H1 (cell line): ENCODE results near the gene OTOP1. TPM values are rescaled to one million over a fixed set of nuclear protein-coding genes. Genes with fewer than 3 reads are reported as not detected.

ENCODE experiments used
- CTCF ChIA-PET: fragments of 300-600 bp; sonication (Branson Sonifier 250); formaldehyde crosslinking; loops from one replicate; lab custom pipeline; 2021; ENCODE audit not compliant: partially characterized antibody; lab: Charles Lee
- POLR2A ChIA-PET: fragments of 300-600 bp; sonication (Branson Sonifier 250); formaldehyde crosslinking; loops from one replicate; lab custom pipeline; 2021; ENCODE audit warnings: inconsistent platforms; ENCODE audit not compliant: partially characterized antibody; lab: Charles Lee
- DNase-seq, 2 experiments: peaks; one replicate each; pipeline versions ENCODE4 v3.0.0 to v3.0.0-alpha.2; 2010 to 2022; ENCODE audit warnings: low spot score in 2 of 2, low read depth in 1 of 2, mixed read lengths in 1 of 2
- FAIRE-seq: peaks from 2 replicates; lab custom pipeline; 2011; peaks lifted over from hg19 to GRCh38; lab: Jason Lieb, UNC
- H2AFZ ChIP-seq: 2 replicates; pipeline ENCODE4 v1.8.1; 2012; ENCODE audit warnings: low read length, inconsistent platforms
- H2AK5ac ChIP-seq: 2 replicates; pipeline ENCODE4 v1.6.1; 2013; ENCODE audit warnings: low read depth, low read length
- H2BK120ac ChIP-seq: replicated peaks from 2 replicates; pipeline ENCODE3; 2013; ENCODE audit warnings: low read depth, low read length, inconsistent platforms
- H2BK12ac ChIP-seq: 2 replicates; pipeline ENCODE4 v1.6.1; 2013; ENCODE audit warnings: low read depth, low read length
- H2BK15ac ChIP-seq: 2 replicates; pipeline ENCODE4 v1.6.1; 2013; ENCODE audit warnings: low read length
- H2BK20ac ChIP-seq: 2 replicates; pipeline ENCODE4 v1.6.1; 2013; ENCODE audit warnings: low read length
- H2BK5ac ChIP-seq: 2 replicates; pipeline ENCODE4 v1.6.1; 2013; ENCODE audit warnings: low read depth, low read length
- H3K14ac ChIP-seq: 2 replicates; pipeline ENCODE4 v1.6.1; 2013; ENCODE audit warnings: inconsistent platforms; ENCODE audit not compliant: insufficient read length
- H3K18ac ChIP-seq: 2 replicates; pipeline ENCODE4 v1.6.1; 2013; ENCODE audit warnings: low read length; ENCODE audit errors: extremely low read depth
- H3K23ac ChIP-seq: 2 replicates; pipeline ENCODE4 v1.6.1; 2013; ENCODE audit warnings: inconsistent platforms; ENCODE audit not compliant: insufficient read length
- H3K23me2 ChIP-seq: 2 replicates; pipeline ENCODE4 v1.6.1; 2013; ENCODE audit warnings: low read depth, low read length
- H3K27ac ChIP-seq: 2 replicates; pipeline ENCODE4 v1.6.1; 2011; ENCODE audit warnings: low read depth, low read length, inconsistent platforms
- H3K27me3 ChIP-seq, 4 experiments: replicated peaks in 1 of 4; 1 replicate in 1 of 4; 2 replicates in 3 of 4; pipeline versions ENCODE4 v1.6.1 to v1.8.1; 2011 to 2013; ENCODE audit warnings: low read length in 3 of 4, mild to moderate bottlenecking in 3 of 4, inconsistent platforms in 2 of 4, mixed read lengths in 2 of 4, moderate library complexity in 1 of 4; ENCODE audit not compliant: control insufficient read depth in 3 of 4, insufficient read depth in 3 of 4; ENCODE audit errors: extremely low read depth in 1 of 4
- H3K36me3 ChIP-seq, 4 experiments: 2 replicates each; pipeline versions ENCODE4 v1.6.1 to v1.8.1; 2011 to 2013; ENCODE audit warnings: mild to moderate bottlenecking in 4 of 4, low read length in 3 of 4, moderate library complexity in 2 of 4, control low read depth in 1 of 4, inconsistent platforms in 1 of 4; ENCODE audit not compliant: insufficient read depth in 4 of 4, control insufficient read depth in 2 of 4
- H3K4ac ChIP-seq: replicated peaks from 2 replicates; pipeline ENCODE3; 2013; ENCODE audit warnings: low read length, low read depth, mixed read lengths, inconsistent platforms; ENCODE audit not compliant: insufficient read length
- H3K4me1 ChIP-seq, 4 experiments: replicated peaks in 1 of 4; 1 replicate in 1 of 4; 2 replicates in 3 of 4; pipeline versions ENCODE4 v1.6.1 to v1.8.1; 2011 to 2013; ENCODE audit warnings: low read length in 3 of 4, inconsistent platforms in 2 of 4, mixed read lengths in 1 of 4; ENCODE audit not compliant: insufficient read depth in 4 of 4, control insufficient read depth in 3 of 4
- H3K4me2 ChIP-seq, 2 experiments: 2 replicates each; pipeline versions ENCODE4 v1.6.1 to v1.8.1; 2011 to 2013; ENCODE audit warnings: low read depth in 2 of 2, low read length in 2 of 2, control low read depth in 1 of 2, inconsistent platforms in 1 of 2, mild to moderate bottlenecking in 1 of 2; ENCODE audit not compliant: insufficient read depth in 1 of 2
- H3K4me3 ChIP-seq, 4 experiments: fragments of 200-600, 300-600 bp in 1 of 4; sonication (generic), shearing (Covaris generic), sonication (Bioruptor Twin) in 1 of 4; 2 replicates each; pipeline versions ENCODE4 v1.5.1 to v1.8.1; 2011 to 2016; ENCODE audit warnings: low read length in 4 of 4, low read depth in 3 of 4, control low read depth in 2 of 4, inconsistent platforms in 2 of 4, mild to moderate bottlenecking in 2 of 4, mixed read lengths in 1 of 4, moderate library complexity in 1 of 4; ENCODE audit not compliant: insufficient read depth in 2 of 4; ENCODE audit errors: extremely low read depth in 1 of 4
- H3K56ac ChIP-seq: replicated peaks from 2 replicates; pipeline ENCODE3; 2013; ENCODE audit warnings: low read depth, mild to moderate bottlenecking, mixed read lengths, low read length, inconsistent platforms; ENCODE audit not compliant: insufficient read length
- H3K79me1 ChIP-seq: 2 replicates; pipeline ENCODE4 v1.6.1; 2013; ENCODE audit warnings: low read depth, low read length, control low read depth
- H3K79me2 ChIP-seq, 2 experiments: 2 replicates each; pipeline versions ENCODE4 v1.6.1 to v1.8.1; 2012 to 2013; ENCODE audit warnings: low read length in 2 of 2, mild to moderate bottlenecking in 2 of 2, inconsistent platforms in 1 of 2; ENCODE audit not compliant: insufficient read depth in 2 of 2, control insufficient read depth in 1 of 2
- H3K9ac ChIP-seq, 4 experiments: replicated peaks in 1 of 4; 1 replicate in 1 of 4; 2 replicates in 3 of 4; pipeline versions ENCODE4 v1.6.1 to v1.8.1; 2011 to 2013; ENCODE audit warnings: low read depth in 3 of 4, low read length in 3 of 4, control low read depth in 2 of 4, mild to moderate bottlenecking in 2 of 4, moderate library complexity in 2 of 4, inconsistent platforms in 1 of 4; ENCODE audit errors: extremely low read depth in 1 of 4
- H3K9me3 ChIP-seq, 2 experiments: 2 replicates each; pipeline versions ENCODE4 v1.6.1 to v1.8.1; 2012 to 2013; ENCODE audit warnings: mild to moderate bottlenecking in 2 of 2, moderate library complexity in 2 of 2, control low read depth in 1 of 2, inconsistent platforms in 1 of 2, low read depth in 1 of 2, low read length in 1 of 2, mixed read lengths in 1 of 2; ENCODE audit not compliant: insufficient read depth in 2 of 2
- H4K20me1 ChIP-seq, 2 experiments: replicated peaks in 1 of 2; 2 replicates each; pipeline versions ENCODE3 to v1.8.1; 2011 to 2013; ENCODE audit warnings: inconsistent platforms in 2 of 2, low read length in 2 of 2, mild to moderate bottlenecking in 1 of 2; ENCODE audit not compliant: insufficient read depth in 2 of 2, control insufficient read depth in 1 of 2
- H4K5ac ChIP-seq: 2 replicates; pipeline ENCODE4 v1.6.1; 2013; ENCODE audit warnings: low read length, low read depth, mixed read lengths, inconsistent platforms; ENCODE audit not compliant: insufficient read length
- H4K8ac ChIP-seq: 2 replicates; pipeline ENCODE4 v1.8.0; 2013; ENCODE audit warnings: mild to moderate bottlenecking, moderate library complexity, low read length, inconsistent platforms; ENCODE audit not compliant: insufficient read depth; ENCODE audit errors: extremely low read depth
- H4K91ac ChIP-seq: replicated peaks from 2 replicates; pipeline ENCODE3; 2013; ENCODE audit warnings: low read length, mixed read lengths, inconsistent platforms; ENCODE audit not compliant: insufficient read length
- ATF2 ChIP-seq: IDR thresholded peaks from 2 replicates; pipeline ENCODE4 v1.6.1; 2012; ENCODE audit warnings: low read length, inconsistent platforms
- BRCA1 ChIP-seq: IDR thresholded peaks from 2 replicates; pipeline ENCODE4 v1.6.1; 2012; ENCODE audit warnings: low read depth, low read length, improper control_type of control experiment
- CHD2 ChIP-seq: IDR thresholded peaks from 2 replicates; pipeline ENCODE4 v1.6.1; 2012; ENCODE audit warnings: low read length, improper control_type of control experiment
- EP300 ChIP-seq, 2 experiments: IDR thresholded peaks; 1 replicate in 1 of 2; 2 replicates in 1 of 2; pipeline ENCODE4 v1.6.1; 2011 to 2012; ENCODE audit warnings: low read depth in 2 of 2, low read length in 2 of 2, mild to moderate bottlenecking in 2 of 2, borderline replicate concordance in 1 of 2, inconsistent platforms in 1 of 2, moderate library complexity in 1 of 2
- HDAC6 ChIP-seq: IDR thresholded peaks from one replicate; pipeline ENCODE4 v1.7.1; 2012; ENCODE audit warnings: low read depth, mild to moderate bottlenecking, inconsistent platforms, low read length, moderate library complexity
- JUND ChIP-seq: IDR thresholded peaks from 2 replicates; pipeline ENCODE4 v1.6.1; 2011; ENCODE audit warnings: mild to moderate bottlenecking, improper control_type of control experiment, low read length
- POU5F1 ChIP-seq: IDR thresholded peaks from 2 replicates; pipeline ENCODE4 v1.6.1; 2011; ENCODE audit warnings: low read depth, mild to moderate bottlenecking, low read length, moderate library complexity
- RNF2 ChIP-seq: fragments of 200-900, 300-1000 bp; sonication (generic); IDR thresholded peaks from 2 replicates; pipeline ENCODE4 v1.7.1; 2016; ENCODE audit warnings: borderline replicate concordance, low read depth, mild to moderate bottlenecking, antibody characterized with exemption, low read length; ENCODE audit not compliant: poor library complexity, severe bottlenecking; ENCODE audit errors: missing control alignments
- SIN3A ChIP-seq, 2 experiments: IDR thresholded peaks in 1 of 2; conservative IDR thresholded peaks in 1 of 2; 2 replicates each; pipeline ENCODE4 v1.6.1; 2011 to 2012; ENCODE audit warnings: low read length in 2 of 2, improper control_type of control experiment in 1 of 2, low read depth in 1 of 2, mild to moderate bottlenecking in 1 of 2
- SIX5 ChIP-seq: IDR thresholded peaks from 2 replicates; pipeline ENCODE4 v1.6.1; 2011; ENCODE audit warnings: mild to moderate bottlenecking, low read depth, low read length
- SP1 ChIP-seq: IDR thresholded peaks from 2 replicates; pipeline ENCODE4 v1.6.1; 2011; ENCODE audit warnings: low read depth, low read length
- TBP ChIP-seq: IDR thresholded peaks from 2 replicates; pipeline ENCODE4 v1.6.1; 2011; ENCODE audit warnings: low read depth, low read length, improper control_type of control experiment
- TEAD4 ChIP-seq: IDR thresholded peaks from 2 replicates; pipeline ENCODE4 v1.6.1; 2012; ENCODE audit warnings: low read depth, low read length, inconsistent platforms, mixed read lengths
- WGBS, 2 experiments: shearing (Covaris generic) in 1 of 2; methylation state at CpG; one replicate each; pipeline versions ENCODE4 v1.1.6 to v1.1.7; 2013 to 2015; ENCODE audit warnings: low lambda C conversion rate in 2 of 2, mixed read lengths in 2 of 2, inconsistent platforms in 1 of 2, low coverage in 1 of 2, missing lambda C conversion rate in 1 of 2; ENCODE audit not compliant: insufficient replicate concordance in 2 of 2, insufficient coverage in 1 of 2, insufficient read length in 1 of 2; ENCODE audit errors: extremely low coverage in 1 of 2, missing lambda C conversion rate in 1 of 2; 5-methylcytosine and 5-hydroxymethylcytosine counted together
- polyA plus RNA-seq, 7 experiments: library from polyadenylated mRNA; depleted of rRNA in 3 of 7; stranded (reverse) in 5 of 7; unstranded in 2 of 7; fragments of >200 nt in 5 of 7; fragments of 200-250 nt in 2 of 7; gene quantifications; 1 replicate in 5 of 7; 2 replicates in 1 of 7; 4 replicates in 1 of 7; pipeline versions ENCODE4 v1.2.1 to v1.2.3, GENCODE V29; 2011 to 2013; ENCODE audit warnings: missing spikeins in 2 of 7, mixed read lengths in 2 of 7
- total RNA-seq: library from RNA; stranded (reverse); fragmentation: NEBNext Ultra II Directional; extraction: Animal tissue kit (Norgen Biotek cat#: 25700); gene quantifications from 2 replicates; pipeline ENCODE4 v1.2.1, GENCODE V29; 2021

The OTOP1 gene
- total and polyA plus RNA-seq, 2 of the 8 experiments (the other 6 are each of a cell fraction or from before 2014, with no cell fraction given) = not detected

GRCh38 chr4:4217113-4217512, 9.6 kb downstream of the OTOP1 start:
- no peak overlapping the region for H3K14ac ChIP-seq
- no peaks in the 10 kb centered on the region for H3K23me2 ChIP-seq
- no peak overlapping the region for H4K8ac ChIP-seq
- no peak overlapping the region for H2BK120ac ChIP-seq
- CTCF ChIA-PET = no interaction called here
- H3K4me3 ChIP-seq = no peak overlapping the region
- H4K20me1 ChIP-seq = no peaks in the 10 kb centered on the region
- H3K4ac ChIP-seq = no peak overlapping the region
- no peak overlapping the region for H2BK12ac ChIP-seq
- WGBS, 2 experiments = 85% methylated on average over 5 of the region's 5 CpGs; no CpG with 5 or more reads in 1 of the 2 experiments
- FAIRE-seq (no peak), DNase-seq (no peak)
- H3K4me1 ChIP-seq = peaks cover 0 to 8% (median 0%) of the 10 kb centered on the region in 4 experiments; a peak in 2 of 7 replicates
- H2BK15ac ChIP-seq = no peak overlapping the region
- no peak overlapping the region for H3K4me2 ChIP-seq
- H3K79me1 ChIP-seq = no peaks in the 10 kb centered on the region
- H3K27me3 ChIP-seq = no peaks in the 10 kb centered on the region; a peak in 3 of 7 replicates
- POLR2A ChIA-PET = no interaction called here
- H3K27ac ChIP-seq = no peak overlapping the region
- no peak overlapping the region for H3K9ac ChIP-seq
- no peak overlapping the region for H3K23ac ChIP-seq
- no peaks in the 10 kb centered on the region for H3K9me3 ChIP-seq
- no peak overlapping the region for H4K5ac ChIP-seq
- no peaks in the 10 kb centered on the region for H3K36me3 ChIP-seq
- no peak overlapping the region for H2AK5ac ChIP-seq
- H3K56ac ChIP-seq = no peak overlapping the region
- TF ChIP-seq HDAC6 (no peak), SP1 (no peak), TEAD4 (no peak), TBP (no peak), JUND (no peak), ATF2 (no peak), POU5F1 (no peak), EP300 (IDR thresholded peaks at IDR 0.05; ENCODE audit: borderline replicate concordance in 1 of 2, low read depth in 2 of 2, low read length in 2 of 2) (no peak), RNF2 (no peak), CHD2 (no peak), SIX5 (no peak), BRCA1 (no peak), SIN3A (conservative IDR thresholded peaks at IDR 0.05 in 1 of 2, IDR thresholded peaks at IDR 0.05 in 1 of 2; ENCODE audit: low read depth in 1 of 2, low read length in 2 of 2) (no peak)
- H3K79me2 ChIP-seq = no peaks in the 10 kb centered on the region
- no peak overlapping the region for H2BK20ac ChIP-seq
- no peak overlapping the region for H2BK5ac ChIP-seq
- no peak overlapping the region for H4K91ac ChIP-seq
- no peak overlapping the region for H3K18ac ChIP-seq
- no peak overlapping the region for H2AFZ ChIP-seq
